K562 (cell line): ENCODE results near the gene CHCT1. TPM values are rescaled to one million over a fixed set of nuclear protein-coding genes. Genes with fewer than 3 reads are reported as not detected.

Experiments used
- CBFA2T3 ChIP-seq: fragments of 450-650 bp; IDR thresholded peaks from 2 replicates; pipeline ENCODE4 v1.6.1; 2017
- CBX3 ChIP-seq, 2 experiments: IDR thresholded peaks; 1 replicate in 1 of 2; 2 replicates in 1 of 2; pipeline ENCODE4 v1.6.1; 2012; ENCODE audit warnings: inconsistent platforms in 2 of 2, low read length in 2 of 2, borderline replicate concordance in 1 of 2, control low read depth in 1 of 2
- CC2D1A ChIP-seq: fragments of 450-650 bp; IDR thresholded peaks from 2 replicates; pipeline ENCODE4 v1.6.1; 2017; ENCODE audit warnings: mild to moderate bottlenecking
- DACH1 ChIP-seq: fragments of 450-650 bp; IDR thresholded peaks from 2 replicates; pipeline ENCODE4 v1.6.1; 2018; ENCODE audit not compliant: partially characterized antibody
- ELF4 ChIP-seq: fragments of 450-650 bp; formaldehyde crosslinking; IDR thresholded peaks from 2 replicates; pipeline ENCODE4 v1.4.0; 2022; ENCODE audit warnings: missing genetic modification characterization
- ESRRB ChIP-seq: fragments of 250-450 bp; sonication (Bioruptor Pico); IDR thresholded peaks from 2 replicates; pipeline ENCODE4 v1.5.0; 2020; ENCODE audit warnings: mild to moderate bottlenecking, moderate library complexity, borderline replicate concordance
- GABPB1 ChIP-seq: sonication (generic); formaldehyde crosslinking; IDR thresholded peaks from 2 replicates; pipeline ENCODE4 v1.8.0; 2022; ENCODE audit warnings: mild to moderate bottlenecking, missing genetic modification reagents
- MED1 ChIP-seq: sonication (generic); formaldehyde crosslinking; IDR thresholded peaks from 2 replicates; pipeline ENCODE4 v1.8.1; 2023; ENCODE audit warnings: missing genetic modification reagents, borderline replicate concordance
- SRSF9 ChIP-seq: fragments of 200-400 bp; formaldehyde crosslinking; IDR thresholded peaks from 2 replicates; pipeline ENCODE4 v1.6.1; 2017; ENCODE audit warnings: low read depth, low read length, borderline replicate concordance
- THAP12 ChIP-seq: fragments of 250-450 bp; sonication (Bioruptor Pico); IDR thresholded peaks from 2 replicates; pipeline ENCODE4 v1.9.0; 2021; ENCODE audit warnings: mild to moderate bottlenecking, inconsistent platforms
- TRIM24 ChIP-seq, 2 experiments: fragments of 450-650 bp; IDR thresholded peaks; 2 replicates each; pipeline ENCODE4 v1.6.1; 2016
- ZBTB7A ChIP-seq: IDR thresholded peaks from 2 replicates; pipeline ENCODE4 v1.6.1; 2011; ENCODE audit warnings: low read depth, mild to moderate bottlenecking, low read length, moderate library complexity, borderline replicate concordance; ENCODE audit not compliant: control insufficient read depth
- ZBTB9 ChIP-seq: fragments of 450-650 bp; formaldehyde crosslinking; IDR thresholded peaks from 2 replicates; pipeline ENCODE4 v1.4.0; 2020; ENCODE audit warnings: mild to moderate bottlenecking, moderate library complexity
- ZKSCAN3 ChIP-seq: fragments of 250-450 bp; sonication (Bioruptor Pico); IDR thresholded peaks from 2 replicates; pipeline ENCODE4 v1.4.0; 2020
- ZNF592 ChIP-seq: fragments of 450-650 bp; IDR thresholded peaks from 2 replicates; pipeline ENCODE4 v1.6.1; 2017; ENCODE audit warnings: antibody characterized with exemption, mild to moderate bottlenecking
- ZNF830 ChIP-seq: fragments of 250-450 bp; sonication (Bioruptor Pico); IDR thresholded peaks from 2 replicates; pipeline ENCODE4 v1.5.0; 2021; ENCODE audit warnings: mild to moderate bottlenecking
- polyA plus RNA-seq, 8 experiments: library from polyadenylated mRNA; depleted of rRNA in 4 of 8; stranded (reverse) in 5 of 8; unstranded in 3 of 8; fragments of >200 nt; fragmentation: Nextera tagmentation in 2 of 8; fragmentation: Illumina TruSeq in 1 of 8; extraction: Ambion mirVana in 2 of 8; extraction: Trizol in 1 of 8; gene quantifications; 2 replicates each; pipeline versions ENCODE4 v1.2.1 to v1.2.3, GENCODE V29; 2011 to 2014; ENCODE audit warnings: inconsistent platforms in 1 of 8, missing spikeins in 1 of 8
- total RNA-seq, 7 experiments: library from RNA; depleted of rRNA in 6 of 7; stranded (reverse); fragments of >200 nt in 6 of 7; fragmentation: Illumina TruSeq in 2 of 7; extraction: Trizol in 2 of 7; gene quantifications; 2 replicates each; pipeline versions ENCODE4 v1.2.1 to v1.2.3, GENCODE V29; 2011 to 2021; ENCODE audit warnings: low replicate concordance in 1 of 7
- TF ChIP-seq, protein P1 (sequence below): sonication (generic); formaldehyde crosslinking; IDR thresholded peaks from 2 replicates; pipeline ENCODE4 v1.8.1; 2022; ENCODE audit warnings: missing genetic modification reagents
- TF ChIP-seq, protein P2 (sequence below): fragments of 450-650 bp; formaldehyde crosslinking; IDR thresholded peaks from 2 replicates; pipeline ENCODE4 v1.4.0; 2020; ENCODE audit warnings: mild to moderate bottlenecking

CHCT1 gene
- total and polyA plus RNA-seq, 9 of the 15 experiments (the other 6 are each of a cell fraction or from before 2014, with no cell fraction given): not detected

- TF ChIP-seq ZKSCAN3: no peak
- TF ChIP-seq GABPB1 (CRISPR knock-in tag): peak; percentile 98
- peak; percentile 7; the same call in 1 of the 2 replicates for TF ChIP-seq THAP12 (CRISPR knock-in tag)
- no peak for TF ChIP-seq ESRRB (CRISPR knock-in tag)
- TF ChIP-seq ZNF830: 0 out of 2 replicates have a peak, but pooled peaks have one; percentile 11
- TF ChIP-seq CBFA2T3: peak; percentile 50; the same call in 1 of the 2 replicates
- no peak for TF ChIP-seq CBX3 (IDR thresholded peaks at IDR 0.05; ENCODE audit: borderline replicate concordance in 1 of 2, low read length in 2 of 2)
- TF ChIP-seq SRSF9: no peak
- TF ChIP-seq ZNF592: no peak
- TF ChIP-seq, protein P1, sequence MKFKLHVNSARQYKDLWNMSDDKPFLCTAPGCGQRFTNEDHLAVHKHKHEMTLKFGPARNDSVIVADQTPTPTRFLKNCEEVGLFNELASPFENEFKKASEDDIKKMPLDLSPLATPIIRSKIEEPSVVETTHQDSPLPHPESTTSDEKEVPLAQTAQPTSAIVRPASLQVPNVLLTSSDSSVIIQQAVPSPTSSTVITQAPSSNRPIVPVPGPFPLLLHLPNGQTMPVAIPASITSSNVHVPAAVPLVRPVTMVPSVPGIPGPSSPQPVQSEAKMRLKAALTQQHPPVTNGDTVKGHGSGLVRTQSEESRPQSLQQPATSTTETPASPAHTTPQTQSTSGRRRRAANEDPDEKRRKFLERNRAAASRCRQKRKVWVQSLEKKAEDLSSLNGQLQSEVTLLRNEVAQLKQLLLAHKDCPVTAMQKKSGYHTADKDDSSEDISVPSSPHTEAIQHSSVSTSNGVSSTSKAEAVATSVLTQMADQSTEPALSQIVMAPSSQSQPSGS (CRISPR knock-in tag): no peak
- peak; percentile 93 for TF ChIP-seq DACH1
- TF ChIP-seq CC2D1A: no peak
- TF ChIP-seq ELF4 (CRISPR knock-in tag): peak; percentile 96
- TF ChIP-seq, protein P2, sequence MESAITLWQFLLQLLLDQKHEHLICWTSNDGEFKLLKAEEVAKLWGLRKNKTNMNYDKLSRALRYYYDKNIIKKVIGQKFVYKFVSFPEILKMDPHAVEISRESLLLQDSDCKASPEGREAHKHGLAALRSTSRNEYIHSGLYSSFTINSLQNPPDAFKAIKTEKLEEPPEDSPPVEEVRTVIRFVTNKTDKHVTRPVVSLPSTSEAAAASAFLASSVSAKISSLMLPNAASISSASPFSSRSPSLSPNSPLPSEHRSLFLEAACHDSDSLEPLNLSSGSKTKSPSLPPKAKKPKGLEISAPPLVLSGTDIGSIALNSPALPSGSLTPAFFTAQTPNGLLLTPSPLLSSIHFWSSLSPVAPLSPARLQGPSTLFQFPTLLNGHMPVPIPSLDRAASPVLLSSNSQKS (CRISPR knock-in tag): no peak
- no peak for TF ChIP-seq ZBTB9 (CRISPR knock-in tag)
- TF ChIP-seq MED1 (CRISPR knock-in tag): no peak
- peak; percentile 98 for TF ChIP-seq ZBTB7A
- peak in 1 of 2 experiments; percentile 80; a peak in 2 of 4 replicates for TF ChIP-seq TRIM24 (IDR thresholded peaks at IDR 0.05)
Observed at GRCh38 chr17:60392042-60392844, 30.0 kb upstream of the CHCT1 start, which contains the start of gene USP32 (continued).
